HEK293 (cell line): Measurements from ENCODE around the gene LRRC74A.

Experiments used
- ATF2 ChIP-seq: fragments of 450-650 bp; formaldehyde crosslinking; IDR thresholded peaks from 2 replicates; pipeline ENCODE4 v1.5.1; 2016; ENCODE audit warnings: missing biosample characterization, missing genetic modification characterization, low read depth
- HOXA7 ChIP-seq: sonication (generic); formaldehyde crosslinking; IDR thresholded peaks from 2 replicates; pipeline ENCODE4 v1.8.1; 2022; ENCODE audit warnings: missing genetic modification reagents, borderline replicate concordance
- YY1 ChIP-seq: fragments of 450-650 bp; formaldehyde crosslinking; IDR thresholded peaks from 2 replicates; pipeline ENCODE4 v1.5.1; 2018; ENCODE audit warnings: missing biosample characterization, missing genetic modification characterization
- ZNF561 ChIP-seq: fragments of 450-650 bp; IDR thresholded peaks from 2 replicates; pipeline ENCODE4 v1.5.1; 2018; ENCODE audit warnings: missing biosample characterization, missing genetic modification characterization, borderline replicate concordance
- ZSCAN16 ChIP-seq: fragments of 450-650 bp; formaldehyde crosslinking; IDR thresholded peaks from 2 replicates; pipeline ENCODE4 v1.5.1; 2016; ENCODE audit warnings: missing biosample characterization, missing genetic modification characterization
- TF ChIP-seq, protein P1 (sequence below): fragments of 450-650 bp; formaldehyde crosslinking; IDR thresholded peaks from 2 replicates; pipeline ENCODE4 v1.5.1; 2016; ENCODE audit warnings: missing biosample characterization, missing genetic modification characterization

- TF ChIP-seq ATF2 (no peak), YY1 (tag by site-specific recombination) (no peak), ZNF561 (tag by site-specific recombination) (no peak), HOXA7 (CRISPR knock-in tag) (no peak), ZSCAN16 (no peak)
- TF ChIP-seq, protein P1, sequence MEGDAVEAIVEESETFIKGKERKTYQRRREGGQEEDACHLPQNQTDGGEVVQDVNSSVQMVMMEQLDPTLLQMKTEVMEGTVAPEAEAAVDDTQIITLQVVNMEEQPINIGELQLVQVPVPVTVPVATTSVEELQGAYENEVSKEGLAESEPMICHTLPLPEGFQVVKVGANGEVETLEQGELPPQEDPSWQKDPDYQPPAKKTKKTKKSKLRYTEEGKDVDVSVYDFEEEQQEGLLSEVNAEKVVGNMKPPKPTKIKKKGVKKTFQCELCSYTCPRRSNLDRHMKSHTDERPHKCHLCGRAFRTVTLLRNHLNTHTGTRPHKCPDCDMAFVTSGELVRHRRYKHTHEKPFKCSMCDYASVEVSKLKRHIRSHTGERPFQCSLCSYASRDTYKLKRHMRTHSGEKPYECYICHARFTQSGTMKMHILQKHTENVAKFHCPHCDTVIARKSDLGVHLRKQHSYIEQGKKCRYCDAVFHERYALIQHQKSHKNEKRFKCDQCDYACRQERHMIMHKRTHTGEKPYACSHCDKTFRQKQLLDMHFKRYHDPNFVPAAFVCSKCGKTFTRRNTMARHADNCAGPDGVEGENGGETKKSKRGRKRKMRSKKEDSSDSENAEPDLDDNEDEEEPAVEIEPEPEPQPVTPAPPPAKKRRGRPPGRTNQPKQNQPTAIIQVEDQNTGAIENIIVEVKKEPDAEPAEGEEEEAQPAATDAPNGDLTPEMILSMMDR (tag by site-specific recombination): no peak
Observed at GRCh38 chr14:76808011-76808410, 18.2 kb upstream of the LRRC74A start.
